Spleen (tissue), 7 donors: ENCODE results near the gene PPP2R5C.
A peak's percentile ranks its signal among the peaks of the same experiment; 100 is the strongest.

Experiments
- POLR2A ChIP-seq, 3 donors: fragments of 450-650 bp; IDR thresholded peaks; one replicate each; pipeline ENCODE4 v1.5.1; 2017; ENCODE audit warnings: antibody characterized with exemption in 3 of 3, mild to moderate bottlenecking in 1 of 3
- POLR2AphosphoS5 ChIP-seq, 3 donors: sonication (generic); formaldehyde crosslinking; IDR thresholded peaks; one replicate each; pipeline ENCODE4 v1.5.1; 2017; ENCODE audit warnings: antibody characterized with exemption in 3 of 3
- TF ChIP-seq, protein P1 (sequence below), 11 experiments: fragments of 200-600 bp in 7 of 11; fragments of 450-650 bp in 4 of 11; sonication (generic) in 4 of 11; IDR thresholded peaks in 8 of 11; conservative IDR thresholded peaks in 3 of 11; 1 replicate in 7 of 11; 2 replicates in 4 of 11; pipeline versions ENCODE4 v1.4.0 to v1.8.0; 2016 to 2021; ENCODE audit warnings: antibody characterized with exemption in 11 of 11, inconsistent platforms in 4 of 11, mild to moderate bottlenecking in 1 of 11
- donor health status: DM: no; HTN: no; CAD: no; lungs with moderate emphysema.
- donor health status: DM: no; HTN: no; CAD: no.
- donor health status: DM: no; HTN: no; CAD: no.

DNA sequence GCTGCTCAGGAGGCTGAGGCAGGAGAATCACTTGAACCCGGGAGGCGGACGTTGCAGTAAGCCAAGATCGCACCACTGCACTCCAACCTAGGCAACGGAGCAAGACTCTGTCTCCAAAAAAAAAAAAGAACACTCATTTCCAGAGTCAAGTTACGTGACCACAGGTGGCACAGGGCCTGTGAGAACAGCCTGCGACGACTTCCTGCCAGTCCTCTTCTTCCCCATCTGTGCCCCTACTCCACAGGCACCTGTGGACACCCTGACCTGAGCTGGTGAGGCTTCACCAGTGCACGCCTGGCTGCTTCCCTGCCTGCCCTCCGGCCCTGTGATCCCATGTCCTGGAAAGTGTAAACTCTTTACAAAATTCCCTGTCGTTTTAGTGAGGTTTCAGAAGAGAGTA lies 77.7 kb downstream of the PPP2R5C start:
- peak; percentile 76 to 83 (median 81) for TF ChIP-seq POLR2AphosphoS5 (IDR thresholded peaks at IDR 0.05)
- no peak for TF ChIP-seq POLR2A (IDR thresholded peaks at IDR 0.05)
- TF ChIP-seq, protein P1, sequence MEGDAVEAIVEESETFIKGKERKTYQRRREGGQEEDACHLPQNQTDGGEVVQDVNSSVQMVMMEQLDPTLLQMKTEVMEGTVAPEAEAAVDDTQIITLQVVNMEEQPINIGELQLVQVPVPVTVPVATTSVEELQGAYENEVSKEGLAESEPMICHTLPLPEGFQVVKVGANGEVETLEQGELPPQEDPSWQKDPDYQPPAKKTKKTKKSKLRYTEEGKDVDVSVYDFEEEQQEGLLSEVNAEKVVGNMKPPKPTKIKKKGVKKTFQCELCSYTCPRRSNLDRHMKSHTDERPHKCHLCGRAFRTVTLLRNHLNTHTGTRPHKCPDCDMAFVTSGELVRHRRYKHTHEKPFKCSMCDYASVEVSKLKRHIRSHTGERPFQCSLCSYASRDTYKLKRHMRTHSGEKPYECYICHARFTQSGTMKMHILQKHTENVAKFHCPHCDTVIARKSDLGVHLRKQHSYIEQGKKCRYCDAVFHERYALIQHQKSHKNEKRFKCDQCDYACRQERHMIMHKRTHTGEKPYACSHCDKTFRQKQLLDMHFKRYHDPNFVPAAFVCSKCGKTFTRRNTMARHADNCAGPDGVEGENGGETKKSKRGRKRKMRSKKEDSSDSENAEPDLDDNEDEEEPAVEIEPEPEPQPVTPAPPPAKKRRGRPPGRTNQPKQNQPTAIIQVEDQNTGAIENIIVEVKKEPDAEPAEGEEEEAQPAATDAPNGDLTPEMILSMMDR (IDR thresholded peaks at IDR 0.05 in 8 of 11, conservative IDR thresholded peaks at IDR 0.05 in 3 of 11) = no peak
